Loucy (cell line): ENCODE results near the gene BRICD5.
A peak's percentile ranks its signal among the peaks of the same experiment; 100 is the strongest.

ENCODE experiments used
- H2AFZ ChIP-seq: fragments of 200-600 bp; sonication (generic); 2 replicates; pipeline ENCODE4 v1.6.0; 2016; ENCODE audit warnings: antibody characterized with exemption, mild to moderate bottlenecking, low read length, moderate library complexity
- H3F3A ChIP-seq: fragments of 200-600 bp; 2 replicates; pipeline ENCODE4 v1.6.0; 2016; ENCODE audit warnings: antibody characterized with exemption, low read depth, mild to moderate bottlenecking
- H3K27me3 ChIP-seq: fragments of 200-600 bp; sonication (generic); 2 replicates; pipeline ENCODE4 v1.6.1; 2014; ENCODE audit warnings: low read length, mild to moderate bottlenecking; ENCODE audit not compliant: insufficient read depth, poor library complexity, severe bottlenecking
- H3K36me3 ChIP-seq: fragments of 200-600 bp; sonication (generic); 2 replicates; pipeline ENCODE4 v1.6.1; 2016; ENCODE audit warnings: low read length; ENCODE audit not compliant: insufficient read depth
- H3K4me1 ChIP-seq: fragments of 200-600 bp; sonication (generic); 2 replicates; pipeline ENCODE4 v1.5.1; 2014; ENCODE audit warnings: low read length, mild to moderate bottlenecking; ENCODE audit not compliant: insufficient read depth, poor library complexity, severe bottlenecking
- H3K4me2 ChIP-seq: fragments of 200-600 bp; sonication (generic); 2 replicates; pipeline ENCODE4 v1.6.0; 2014; ENCODE audit warnings: antibody characterized with exemption, low read length, low read depth, mild to moderate bottlenecking; ENCODE audit not compliant: poor library complexity, severe bottlenecking
- H3K4me3 ChIP-seq: fragments of 200-600 bp; sonication (generic); 2 replicates; pipeline ENCODE4 v1.5.1; 2014; ENCODE audit warnings: low read length, mild to moderate bottlenecking, mixed read lengths; ENCODE audit not compliant: poor library complexity, severe bottlenecking
- H3K79me2 ChIP-seq: fragments of 200-600 bp; sonication (generic); 2 replicates; pipeline ENCODE4 v1.6.1; 2014; ENCODE audit warnings: low read length; ENCODE audit not compliant: insufficient read depth
- H3K9ac ChIP-seq: fragments of 200-600 bp; sonication (generic); 2 replicates; pipeline ENCODE4 v1.6.0; 2014; ENCODE audit warnings: mild to moderate bottlenecking, low read depth, low read length, moderate library complexity; ENCODE audit not compliant: poor library complexity, severe bottlenecking
- H3K9me2 ChIP-seq: fragments of 200-600 bp; sonication (generic); replicated peaks from 2 replicates; pipeline ENCODE4 v1.6.1; 2016; ENCODE audit warnings: low read depth, low read length, mixed read lengths
- H3K9me3 ChIP-seq: fragments of 200-600 bp; sonication (generic); 2 replicates; pipeline ENCODE4 v1.6.1; 2014; ENCODE audit warnings: mild to moderate bottlenecking, antibody characterized with exemption, low read length, low read depth; ENCODE audit not compliant: insufficient read depth
- H4K20me1 ChIP-seq: fragments of 200-600 bp; sonication (generic); 2 replicates; pipeline ENCODE4 v1.6.0; 2014; ENCODE audit warnings: antibody characterized with exemption, low read length, mild to moderate bottlenecking; ENCODE audit not compliant: insufficient read depth, poor library complexity, severe bottlenecking
- EZH2phosphoT487 ChIP-seq: fragments of 200-600 bp; IDR thresholded peaks from 2 replicates; pipeline ENCODE4 v1.6.1; 2018; ENCODE audit warnings: antibody characterized with exemption, mild to moderate bottlenecking, moderate library complexity, borderline replicate concordance
- TF ChIP-seq, protein P1 (sequence below): fragments of 200-600 bp; sonication (generic); conservative IDR thresholded peaks from 2 replicates; pipeline ENCODE4 v1.5.1; 2014; ENCODE audit warnings: mild to moderate bottlenecking, antibody characterized with exemption, low read length

The BRICD5 gene

DNA sequence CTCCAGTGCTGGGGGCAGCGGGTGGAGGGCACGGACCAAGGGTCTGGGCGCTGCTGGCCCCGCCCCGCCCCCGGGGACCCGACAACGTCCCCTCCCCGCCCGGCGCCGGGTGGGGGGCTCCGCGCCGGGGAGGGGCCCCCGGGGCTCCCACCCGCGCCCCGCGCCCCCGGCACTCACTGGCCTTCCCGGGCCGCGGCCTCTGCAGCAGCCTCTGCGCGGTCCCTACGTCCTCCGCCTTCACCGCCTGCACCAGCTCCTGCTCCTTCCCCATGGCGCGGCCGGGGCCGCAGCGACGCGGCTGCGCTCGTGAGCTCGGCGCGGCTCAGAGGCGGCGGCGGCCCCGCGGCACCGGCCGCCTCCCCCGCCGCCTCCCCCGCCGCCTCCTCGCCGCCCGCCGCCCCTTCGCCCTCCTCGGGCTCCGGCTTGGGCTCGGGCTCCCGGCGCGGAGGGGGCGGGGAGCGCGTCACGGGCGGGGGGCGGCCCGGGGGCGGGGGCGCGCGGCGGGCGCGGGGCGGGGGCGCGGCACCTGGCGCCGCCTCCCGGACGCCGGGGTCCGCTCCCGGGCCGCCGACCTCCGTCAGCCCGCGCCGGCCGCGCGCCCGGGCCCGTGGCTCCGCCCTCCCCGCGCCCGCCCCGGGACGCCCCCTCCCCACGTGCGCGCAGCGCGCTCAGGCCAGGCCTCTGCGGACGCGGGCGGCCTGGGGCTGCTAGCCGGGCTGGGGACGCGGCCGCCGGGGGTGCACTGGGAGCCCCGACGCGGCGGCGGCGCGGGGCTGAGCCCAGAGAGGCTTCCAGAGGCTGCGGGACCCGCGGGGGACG lies 14.3 kb downstream of the BRICD5 start, which contains the start of gene CASKIN1:
TSS of gene CASKIN1 (minus strand) at position 444 of the 819 bp plus-strand sequence. CDS start at position 271, 173 bp downstream.
- Histone ChIP-seq H4K20me1 (no peaks in the 10 kb centered on the region), H3K27me3 (no peaks in the 10 kb centered on the region), H2AFZ (no peak within 1 kb of the TSS), H3K36me3 (no peaks in the 10 kb centered on the region), H3K9me2 (no peaks in the 10 kb centered on the region), H3K4me2 (peak within 1 kb of the TSS; percentile 54), H3K4me3 (peak within 1 kb of the TSS; percentile 44), H3K9me3 (no peaks in the 10 kb centered on the region), H3K4me1 (no peaks in the 10 kb centered on the region), H3F3A (no peaks in the 10 kb centered on the region), H3K9ac (no peak within 1 kb of the TSS), H3K79me2 (no peaks in the 10 kb centered on the region)
- TF ChIP-seq EZH2phosphoT487 = no peak
- TF ChIP-seq, protein P1, sequence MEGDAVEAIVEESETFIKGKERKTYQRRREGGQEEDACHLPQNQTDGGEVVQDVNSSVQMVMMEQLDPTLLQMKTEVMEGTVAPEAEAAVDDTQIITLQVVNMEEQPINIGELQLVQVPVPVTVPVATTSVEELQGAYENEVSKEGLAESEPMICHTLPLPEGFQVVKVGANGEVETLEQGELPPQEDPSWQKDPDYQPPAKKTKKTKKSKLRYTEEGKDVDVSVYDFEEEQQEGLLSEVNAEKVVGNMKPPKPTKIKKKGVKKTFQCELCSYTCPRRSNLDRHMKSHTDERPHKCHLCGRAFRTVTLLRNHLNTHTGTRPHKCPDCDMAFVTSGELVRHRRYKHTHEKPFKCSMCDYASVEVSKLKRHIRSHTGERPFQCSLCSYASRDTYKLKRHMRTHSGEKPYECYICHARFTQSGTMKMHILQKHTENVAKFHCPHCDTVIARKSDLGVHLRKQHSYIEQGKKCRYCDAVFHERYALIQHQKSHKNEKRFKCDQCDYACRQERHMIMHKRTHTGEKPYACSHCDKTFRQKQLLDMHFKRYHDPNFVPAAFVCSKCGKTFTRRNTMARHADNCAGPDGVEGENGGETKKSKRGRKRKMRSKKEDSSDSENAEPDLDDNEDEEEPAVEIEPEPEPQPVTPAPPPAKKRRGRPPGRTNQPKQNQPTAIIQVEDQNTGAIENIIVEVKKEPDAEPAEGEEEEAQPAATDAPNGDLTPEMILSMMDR = no peak

DNA sequence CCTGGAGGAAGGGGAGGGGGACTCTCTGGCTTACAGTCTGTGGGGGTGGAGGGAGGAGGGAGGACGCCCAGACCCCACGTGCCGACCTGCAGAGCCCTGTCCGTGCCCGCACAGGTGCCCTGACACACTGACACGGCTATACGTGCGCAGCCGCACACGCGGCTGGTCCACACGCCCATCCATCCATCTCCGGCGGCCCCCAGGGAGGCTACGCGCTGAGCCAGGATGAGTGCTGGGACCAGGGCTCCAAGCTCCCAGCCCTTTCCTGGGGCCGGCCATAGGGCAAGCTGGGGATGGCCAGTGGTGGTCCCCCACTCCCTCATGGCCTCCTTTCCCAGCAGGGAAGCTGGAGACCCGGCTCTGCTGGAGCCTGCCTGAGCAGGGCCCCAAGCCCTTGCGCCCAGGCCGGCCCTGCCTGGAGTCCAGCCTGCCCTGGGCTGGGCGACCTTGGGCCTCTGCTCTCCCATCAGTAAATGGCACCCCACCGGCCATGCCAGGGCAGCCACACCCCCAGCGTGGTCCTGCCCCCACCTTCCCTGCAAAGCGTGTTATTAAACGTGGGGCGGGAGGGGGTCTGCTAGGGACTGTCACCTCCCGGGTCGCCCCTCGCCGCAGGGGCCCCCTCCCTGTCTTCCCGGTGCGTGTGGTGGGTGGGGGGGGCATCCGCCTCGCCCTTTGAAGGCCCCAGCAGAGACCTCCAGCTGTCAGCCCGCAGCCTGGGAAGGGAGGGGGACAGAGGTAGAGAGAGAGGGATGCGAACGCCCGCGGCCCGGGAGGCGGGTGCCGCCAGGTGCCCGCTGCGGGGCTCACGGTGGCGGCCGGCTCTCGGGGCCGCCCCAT lies 15.1 kb downstream of the BRICD5 start:
- H3K36me3 ChIP-seq = no peaks in the 10 kb centered on the region
- no peaks in the 10 kb centered on the region for H3K9me2 ChIP-seq
- TF ChIP-seq EZH2phosphoT487 = no peak
- TF ChIP-seq, protein P1 = no peak
- no peaks in the 10 kb centered on the region for H4K20me1 ChIP-seq
- no peaks in the 10 kb centered on the region for H3F3A ChIP-seq
- no peaks in the 10 kb centered on the region for H3K9me3 ChIP-seq
- H3K79me2 ChIP-seq = no peaks in the 10 kb centered on the region
- H3K4me2 ChIP-seq = peak overlapping the region; percentile 54
- H3K4me3 ChIP-seq = peak overlapping the region; percentile 44
- H3K27me3 ChIP-seq = no peaks in the 10 kb centered on the region
- H3K4me1 ChIP-seq = no peaks in the 10 kb centered on the region
- no peak overlapping the region for H2AFZ ChIP-seq
- H3K9ac ChIP-seq = no peak overlapping the region

DNA sequence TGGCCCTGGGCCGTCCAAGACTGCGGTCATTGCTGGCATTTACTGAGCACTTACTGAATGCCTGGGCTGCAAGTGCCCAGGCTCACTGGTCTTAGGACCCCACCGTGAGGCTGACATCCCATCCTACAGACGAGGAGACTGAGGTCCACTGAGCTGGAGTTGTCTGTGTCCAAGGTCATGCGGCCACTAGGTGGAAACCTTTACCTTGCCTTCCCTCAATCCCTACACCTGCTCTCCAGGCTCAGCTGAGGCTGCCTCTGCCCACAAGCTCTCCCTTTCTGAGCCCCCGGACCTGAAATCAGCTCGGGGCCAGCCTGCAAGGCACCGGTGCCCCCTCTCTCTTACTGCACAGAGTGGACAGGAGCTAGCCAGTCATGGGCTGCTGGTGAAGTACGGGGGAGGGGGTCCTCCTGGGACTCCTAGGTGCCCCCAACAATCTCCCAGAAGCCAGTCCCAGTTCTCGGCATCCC lies 15.8 kb downstream of the BRICD5 start:
- H4K20me1 ChIP-seq = no peaks in the 10 kb centered on the region
- no peak overlapping the region for H3K4me2 ChIP-seq
- TF ChIP-seq, protein P1 = peak; percentile 48
- TF ChIP-seq EZH2phosphoT487 = no peak
- no peak overlapping the region for H3K4me3 ChIP-seq
- H3K9me3 ChIP-seq = no peaks in the 10 kb centered on the region
- H3K36me3 ChIP-seq = no peaks in the 10 kb centered on the region
- no peaks in the 10 kb centered on the region for H3K9me2 ChIP-seq
- H3K9ac ChIP-seq = no peak overlapping the region
- no peaks in the 10 kb centered on the region for H3F3A ChIP-seq
- no peaks in the 10 kb centered on the region for H3K27me3 ChIP-seq
- no peaks in the 10 kb centered on the region for H3K79me2 ChIP-seq
- no peaks in the 10 kb centered on the region for H3K4me1 ChIP-seq
- H2AFZ ChIP-seq = no peak overlapping the region
